ENCODE measurements around the gene BAZ2A. TPM values are rescaled to one million over a fixed set of nuclear protein-coding genes. Genes with fewer than 3 reads are reported as not detected.

BAZ2A gene
- total RNA-seq, 1 experiment from 2014 or later, result 131 TPM

GRCh38 chr12:56632701-56633467 lies 2.8 kb upstream of the BAZ2A start:
- DNase-seq (ENCODE audit: low read depth, low spot score) (no peak), ATAC-seq (no peak)
- Histone ChIP-seq H3K4me1 (ENCODE audit: control insufficient read depth, insufficient read depth, low read length) (peaks cover 51% of the 10 kb centered on the region), H3K9me3 (ENCODE audit: control insufficient read depth, insufficient read depth, low read depth, low read length) (no peaks in the 10 kb centered on the region), H3K4me3 (ENCODE audit: low read depth in 2 of 2, low read length in 2 of 2) (peak overlapping the region; percentile 65 to 90), H3K36me3 (ENCODE audit: control insufficient read depth, insufficient read depth, low read length) (peaks cover 6% of the 10 kb centered on the region), H3K27ac (ENCODE audit: low read length) (peak overlapping the region; percentile 92), H3K27me3 (ENCODE audit: control insufficient read depth, insufficient read depth, low read length) (no peaks in the 10 kb centered on the region)
- intact Hi-C loops (cut with micrococcal nuclease; ENCODE audit: unreplicated experiment), result no loop called here
- in situ Hi-C loops (cut with HindIII; ENCODE audit: low pct_unique_long_range_greater_than_20kb, low sequenced_read_pairs), result no loop called here
- ChIA-PET CTCF (interaction anchor here (0.8 kb wide), 1 partner anchor 52 kb away, joined by 3 read pairs; no protein-coding TSS in a partner anchor), POLR2A (no interaction called here)
- BruUV-seq (replicated peaks), result no TSS peak
- TF ChIP-seq REST (IDR thresholded peaks at IDR 0.05; ENCODE audit: insufficient read depth in 1 of 2, low read depth in 2 of 2, low read length in 1 of 2), result no peak
- TF ChIP-seq POLR2AphosphoS5 (IDR thresholded peaks at IDR 0.05; ENCODE audit: low read depth, low read length), result no peak
- TF ChIP-seq SIN3A (IDR thresholded peaks at IDR 0.05; ENCODE audit: borderline replicate concordance, insufficient read depth, low read depth, low read length), result no peak
- TF ChIP-seq, protein P1, sequence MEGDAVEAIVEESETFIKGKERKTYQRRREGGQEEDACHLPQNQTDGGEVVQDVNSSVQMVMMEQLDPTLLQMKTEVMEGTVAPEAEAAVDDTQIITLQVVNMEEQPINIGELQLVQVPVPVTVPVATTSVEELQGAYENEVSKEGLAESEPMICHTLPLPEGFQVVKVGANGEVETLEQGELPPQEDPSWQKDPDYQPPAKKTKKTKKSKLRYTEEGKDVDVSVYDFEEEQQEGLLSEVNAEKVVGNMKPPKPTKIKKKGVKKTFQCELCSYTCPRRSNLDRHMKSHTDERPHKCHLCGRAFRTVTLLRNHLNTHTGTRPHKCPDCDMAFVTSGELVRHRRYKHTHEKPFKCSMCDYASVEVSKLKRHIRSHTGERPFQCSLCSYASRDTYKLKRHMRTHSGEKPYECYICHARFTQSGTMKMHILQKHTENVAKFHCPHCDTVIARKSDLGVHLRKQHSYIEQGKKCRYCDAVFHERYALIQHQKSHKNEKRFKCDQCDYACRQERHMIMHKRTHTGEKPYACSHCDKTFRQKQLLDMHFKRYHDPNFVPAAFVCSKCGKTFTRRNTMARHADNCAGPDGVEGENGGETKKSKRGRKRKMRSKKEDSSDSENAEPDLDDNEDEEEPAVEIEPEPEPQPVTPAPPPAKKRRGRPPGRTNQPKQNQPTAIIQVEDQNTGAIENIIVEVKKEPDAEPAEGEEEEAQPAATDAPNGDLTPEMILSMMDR (IDR thresholded peaks at IDR 0.05), result no peak
- no peak for TF ChIP-seq TCF7L2 (IDR thresholded peaks at IDR 0.05; ENCODE audit: low read depth, low read length)

DNA sequence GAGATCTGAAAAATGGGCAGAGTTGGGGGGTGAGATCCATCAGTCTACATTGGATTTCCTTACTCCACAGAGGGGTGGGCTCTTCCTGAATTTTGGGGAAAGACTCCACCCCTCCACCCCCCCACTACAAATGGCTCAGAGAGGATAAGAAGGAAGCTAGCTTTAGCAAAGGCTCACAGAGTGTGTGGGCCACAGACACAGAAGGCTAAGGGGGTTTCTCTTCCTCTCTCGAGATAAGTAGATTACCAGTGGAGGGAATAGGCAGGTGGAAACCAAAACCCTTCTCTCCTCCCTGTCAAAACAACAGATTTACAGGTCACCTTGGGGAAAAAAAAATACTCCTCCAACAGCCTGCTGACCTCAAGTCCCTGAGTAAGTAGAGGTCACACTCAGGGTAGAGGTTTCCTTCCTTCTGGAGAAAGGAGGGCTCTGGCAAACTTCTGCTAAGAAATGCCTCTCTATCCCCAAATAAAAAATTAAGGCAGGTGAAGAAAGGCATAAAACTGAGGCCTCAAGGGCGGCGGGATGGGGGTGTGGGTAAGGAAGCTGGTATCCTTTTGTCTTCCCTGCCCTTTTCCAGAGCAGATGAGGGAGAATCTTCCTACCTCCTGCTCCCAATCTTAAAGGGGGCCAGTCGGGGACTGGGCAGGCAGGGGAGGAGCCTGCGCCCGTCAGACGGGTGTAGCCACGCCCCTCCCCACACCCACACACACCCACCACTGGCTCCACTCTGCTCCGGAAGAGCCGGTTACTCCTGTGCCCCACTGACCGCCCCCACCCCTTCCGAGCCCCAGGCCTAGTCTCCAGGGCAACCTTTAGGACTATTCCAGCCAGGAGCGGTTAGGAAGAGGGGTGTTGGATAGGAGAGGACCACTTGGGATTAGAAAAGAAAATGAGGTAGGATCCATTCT lies 1.9 kb upstream of the BAZ2A start:
- intact Hi-C loops (cut with micrococcal nuclease; ENCODE audit: unreplicated experiment), result no loop called here
- peaks cover 6% of the 10 kb centered on the region; the same call in 1 of the 2 replicates for H3K36me3 ChIP-seq (ENCODE audit: control insufficient read depth, insufficient read depth, low read length)
- DNase-seq (ENCODE audit: low read depth, low spot score), result no peak
- in situ Hi-C loops (cut with HindIII; ENCODE audit: low pct_unique_long_range_greater_than_20kb, low sequenced_read_pairs), result no loop called here
- H3K4me3 ChIP-seq (ENCODE audit: low read depth in 2 of 2, low read length in 2 of 2), result peak overlapping the region; percentile 7 to 23; a peak in 3 of 4 replicates
- peak overlapping the region; percentile 57 for H3K27ac ChIP-seq (ENCODE audit: low read length)
- no peak for TF ChIP-seq TCF7L2 (IDR thresholded peaks at IDR 0.05; ENCODE audit: low read depth, low read length)
- TF ChIP-seq POLR2AphosphoS5 (IDR thresholded peaks at IDR 0.05; ENCODE audit: low read depth, low read length), result no peak
- TF ChIP-seq, protein P1 (IDR thresholded peaks at IDR 0.05), result no peak
- no peak for TF ChIP-seq REST (IDR thresholded peaks at IDR 0.05; ENCODE audit: insufficient read depth in 1 of 2, low read depth in 2 of 2, low read length in 1 of 2)
- TF ChIP-seq SIN3A (IDR thresholded peaks at IDR 0.05; ENCODE audit: borderline replicate concordance, insufficient read depth, low read depth, low read length), result no peak
- no peaks in the 10 kb centered on the region for H3K9me3 ChIP-seq (ENCODE audit: control insufficient read depth, insufficient read depth, low read depth, low read length)
- BruUV-seq (replicated peaks), result no TSS peak
- peaks cover 42% of the 10 kb centered on the region for H3K4me1 ChIP-seq (ENCODE audit: control insufficient read depth, insufficient read depth, low read length)
- no peak for ATAC-seq
- ChIA-PET CTCF (interaction anchor here (0.8 kb wide), 1 partner anchor 53 kb away, joined by 3 read pairs; no protein-coding TSS in a partner anchor), POLR2A (interaction anchor here (0.6 kb wide), 1 partner anchor 53 kb away, joined by 7 read pairs; no protein-coding TSS in a partner anchor)
- H3K27me3 ChIP-seq (ENCODE audit: control insufficient read depth, insufficient read depth, low read length), result no peaks in the 10 kb centered on the region

Data from Panc1 (cell line).